Right lobe of liver (tissue), 4 donors: Measurements from ENCODE around the gene MTIF3.

Experiments
- CTCF ChIP-seq, 4 donors: fragments of 200-600 bp in 3 of 4; fragments of 450-650 bp in 1 of 4; IDR thresholded peaks; one replicate each; pipeline versions ENCODE4 v1.5.1 to v1.8.0; 2016 to 2022; ENCODE audit warnings: antibody characterized with exemption in 4 of 4, mild to moderate bottlenecking in 2 of 4
- POLR2A ChIP-seq: fragments of 450-650 bp; IDR thresholded peaks from one replicate; pipeline ENCODE4 v1.6.1; 2017; ENCODE audit warnings: antibody characterized with exemption, mild to moderate bottlenecking
- donor health status: DM: no; HTN: no; CAD: no.
- donor health status: DM: no; HTN: no; CAD: no.
- donor health status: DM: no; HTN: yes; CAD: no.

- TF ChIP-seq CTCF (IDR thresholded peaks at IDR 0.05) (no peak), POLR2A (no peak)
Measured at GRCh38 chr13:27403203-27403678, 47.1 kb downstream of the MTIF3 start.
